DOHH2 (cell line): ENCODE results near the gene DNAI1.
"Not testable (repeated sequence)": the region's sequence is repeated elsewhere in the genome, so short reads cannot be mapped to it uniquely, and the experiment has no call there.

Experiments
- H3F3A ChIP-seq: fragments of 200-600 bp; sonication (generic), shearing (Covaris generic); 2 replicates; pipeline ENCODE4 v1.6.0; 2016; ENCODE audit warnings: antibody characterized with exemption, mild to moderate bottlenecking; ENCODE audit not compliant: control insufficient read depth, insufficient read depth
- H3K27ac ChIP-seq: fragments of 200-600 bp; sonication (generic); 2 replicates; pipeline ENCODE4 v1.5.1; 2014; ENCODE audit warnings: low read depth, mild to moderate bottlenecking, low read length, moderate library complexity
- H3K27me3 ChIP-seq: fragments of 200-600 bp; sonication (generic); 2 replicates; pipeline ENCODE4 v1.6.1; 2014; ENCODE audit warnings: mild to moderate bottlenecking, low read length, mixed read lengths; ENCODE audit not compliant: control insufficient read depth
- H3K36me3 ChIP-seq: fragments of 200-600 bp; sonication (generic); 2 replicates; pipeline ENCODE4 v1.6.1; 2014; ENCODE audit warnings: mild to moderate bottlenecking, low read length, moderate library complexity, mixed read lengths; ENCODE audit not compliant: control insufficient read depth
- H3K4me1 ChIP-seq: fragments of 200-600 bp; sonication (generic); 2 replicates; pipeline ENCODE4 v1.6.1; 2014; ENCODE audit warnings: mild to moderate bottlenecking, low read length, mixed read lengths; ENCODE audit not compliant: control insufficient read depth
- H3K4me2 ChIP-seq: fragments of 200-600 bp; sonication (generic); 2 replicates; pipeline ENCODE4 v1.6.0; 2014; ENCODE audit warnings: mild to moderate bottlenecking, low read length, moderate library complexity
- H3K4me3 ChIP-seq: fragments of 200-600 bp; sonication (generic); 2 replicates; pipeline ENCODE4 v1.5.1; 2014; ENCODE audit warnings: mild to moderate bottlenecking, low read length, mixed read lengths
- H3K79me2 ChIP-seq: fragments of 200-600 bp; sonication (generic); 2 replicates; pipeline ENCODE4 v1.6.1; 2014; ENCODE audit warnings: mild to moderate bottlenecking, low read length, mixed read lengths; ENCODE audit not compliant: control insufficient read depth
- H3K9me2 ChIP-seq: fragments of 200-600 bp; sonication (generic); replicated peaks from 2 replicates; pipeline ENCODE4 v1.6.1; 2014; ENCODE audit warnings: mild to moderate bottlenecking, low read length, mixed read lengths; ENCODE audit not compliant: control insufficient read depth
- H3K9me3 ChIP-seq: fragments of 200-600 bp; sonication (generic); 2 replicates; pipeline ENCODE4 v1.6.1; 2014; ENCODE audit warnings: antibody characterized with exemption, low read length, mixed read lengths; ENCODE audit not compliant: control insufficient read depth, insufficient read depth
- H4K20me1 ChIP-seq: fragments of 200-600 bp; sonication (generic); 2 replicates; pipeline ENCODE4 v1.6.0; 2014; ENCODE audit warnings: low read depth, mild to moderate bottlenecking, antibody characterized with exemption, low read length, moderate library complexity; ENCODE audit not compliant: control insufficient read depth, insufficient read depth
- CTCF ChIP-seq: fragments of 200-600 bp; sonication (generic); IDR thresholded peaks from one replicate; pipeline ENCODE4 v1.5.1; 2014; ENCODE audit warnings: antibody characterized with exemption, mild to moderate bottlenecking, low read depth, low read length; ENCODE audit not compliant: poor library complexity, severe bottlenecking
- EZH2phosphoT487 ChIP-seq: fragments of 200-600 bp; sonication (generic); IDR thresholded peaks from 2 replicates; pipeline ENCODE4 v1.6.1; 2017; ENCODE audit warnings: borderline replicate concordance, mild to moderate bottlenecking, antibody characterized with exemption, low read length, moderate library complexity, mixed read lengths

The DNAI1 gene

GRCh38 chr9:34482746-34483145, 24.1 kb downstream of the DNAI1 start:
- not testable (repeated sequence) for H3K27ac ChIP-seq, H4K20me1 ChIP-seq, H3K79me2 ChIP-seq, H3K36me3 ChIP-seq, H3K9me3 ChIP-seq, H3K4me1 ChIP-seq, H3K4me2 ChIP-seq, H3K9me2 ChIP-seq, H3K4me3 ChIP-seq, H3F3A ChIP-seq
- peaks cover 20% of the 10 kb centered on the region for H3K27me3 ChIP-seq

GRCh38 chr9:34484678-34485077, 26.1 kb downstream of the DNAI1 start:
- Histone ChIP-seq H4K20me1 (no peaks in the 10 kb centered on the region), H3K27ac (no peak overlapping the region), H3K79me2 (no peaks in the 10 kb centered on the region), H3K9me2 (no peaks in the 10 kb centered on the region), H3K4me2 (no peak overlapping the region), H3K27me3 (peaks cover 24% of the 10 kb centered on the region), H3F3A (no peaks in the 10 kb centered on the region), H3K4me1 (no peaks in the 10 kb centered on the region), H3K9me3 (no peaks in the 10 kb centered on the region), H3K4me3 (no peak overlapping the region), H3K36me3 (no peaks in the 10 kb centered on the region)
- no peak for TF ChIP-seq EZH2phosphoT487
- TF ChIP-seq CTCF = no peak

- H3K9me3 ChIP-seq = no peaks in the 10 kb centered on the region
These were observed 27.2 kb downstream of the DNAI1 start for GRCh38 chr9:34485822-34486221.

GRCh38 chr9:34486572-34486971, 28.0 kb downstream of the DNAI1 start:
- no peaks in the 10 kb centered on the region for H3K36me3 ChIP-seq
- H3K4me1 ChIP-seq = no peaks in the 10 kb centered on the region

More at GRCh38 chr9:34485822-34486221, 27.2 kb downstream of the DNAI1 start:
- peaks cover 34% of the 10 kb centered on the region for H3K27me3 ChIP-seq
- H3F3A ChIP-seq = no peaks in the 10 kb centered on the region
- no peaks in the 10 kb centered on the region for H3K36me3 ChIP-seq
- H4K20me1 ChIP-seq = no peaks in the 10 kb centered on the region
- no peak for TF ChIP-seq EZH2phosphoT487
- TF ChIP-seq CTCF = no peak
- H3K9me2 ChIP-seq = no peaks in the 10 kb centered on the region
- no peak overlapping the region for H3K27ac ChIP-seq
- no peak overlapping the region for H3K4me2 ChIP-seq
- H3K4me1 ChIP-seq = no peaks in the 10 kb centered on the region
- H3K79me2 ChIP-seq = no peaks in the 10 kb centered on the region
- no peak overlapping the region for H3K4me3 ChIP-seq

More at GRCh38 chr9:34486572-34486971, 28.0 kb downstream of the DNAI1 start:
- Histone ChIP-seq H3K9me2 (no peaks in the 10 kb centered on the region), H3K4me2 (no peak overlapping the region), H3K27me3 (peaks cover 37% of the 10 kb centered on the region), H3F3A (no peaks in the 10 kb centered on the region), H3K79me2 (no peaks in the 10 kb centered on the region), H4K20me1 (no peaks in the 10 kb centered on the region), H3K4me3 (no peak overlapping the region), H3K27ac (no peak overlapping the region), H3K9me3 (no peaks in the 10 kb centered on the region)
- TF ChIP-seq CTCF (no peak), EZH2phosphoT487 (no peak)
